Measurements from ENCODE around the gene NECAB3.

- no peak for TF ChIP-seq CTCF (IDR thresholded peaks at IDR 0.05)
- TF ChIP-seq MEF2A (IDR thresholded peaks at IDR 0.05; ENCODE audit: borderline replicate concordance, low read depth): no peak
These were observed 25.0 kb downstream of the NECAB3 start for GRCh38 chr20:33649201-33649681.
